Stimulated activated CD4-positive, alpha-beta T cell treated with anti-CD3 and anti-CD28 coated beads, Interleukin-2, amount 100 ng/mL, for 48 hours (primary cell): Measurements from ENCODE around the gene METTL21C.

Experiments
- DNase-seq, 2 donors: peaks; one replicate each; pipeline ENCODE4 v3.0.0-alpha.2; 2020

The METTL21C gene

DNA sequence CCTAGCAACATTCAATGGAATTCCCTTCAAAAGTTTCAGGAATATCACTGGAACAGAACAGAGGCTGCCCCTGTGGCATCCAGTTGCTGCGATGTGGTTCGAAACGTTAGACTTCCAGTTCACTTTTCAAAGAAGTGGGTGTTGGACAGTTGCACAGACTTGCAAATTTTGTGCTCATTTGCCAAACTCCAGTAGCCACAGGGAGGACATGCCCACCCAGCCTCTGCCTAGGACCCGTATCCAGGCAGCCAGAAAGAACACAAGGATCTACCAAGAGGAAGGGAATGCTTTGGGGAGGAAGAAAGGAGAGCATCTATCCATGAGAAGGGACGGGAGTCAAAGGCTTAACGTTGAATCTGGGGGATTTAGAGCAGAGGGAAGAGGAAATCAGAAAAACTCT is at the start of gene METTL21C:
TSS of gene METTL21C (minus strand) at position 108 of the 400 bp plus-strand sequence. CDS start 546 bp downstream, outside the sequence.
- DNase-seq: no peak

DNA sequence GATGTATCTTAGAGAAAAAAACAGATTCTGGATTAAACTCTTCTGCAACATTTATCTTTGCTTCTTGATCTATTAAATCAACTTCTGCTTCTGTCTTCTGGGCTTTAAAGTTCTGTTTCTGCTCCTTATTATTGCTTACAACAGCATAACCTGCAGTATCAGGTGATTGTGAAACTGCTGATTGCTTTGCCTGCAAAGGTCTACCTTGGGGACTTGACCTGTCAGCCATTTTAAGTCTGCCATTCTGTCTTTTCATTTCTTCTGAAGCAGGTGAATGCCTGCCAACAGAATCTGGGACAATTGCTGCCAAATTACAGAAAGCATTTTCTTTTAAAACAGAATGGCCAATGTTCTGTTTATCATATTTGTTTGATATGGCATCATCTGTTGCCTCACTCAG is 47.7 kb upstream of the METTL21C start:
- no peak for DNase-seq

DNA sequence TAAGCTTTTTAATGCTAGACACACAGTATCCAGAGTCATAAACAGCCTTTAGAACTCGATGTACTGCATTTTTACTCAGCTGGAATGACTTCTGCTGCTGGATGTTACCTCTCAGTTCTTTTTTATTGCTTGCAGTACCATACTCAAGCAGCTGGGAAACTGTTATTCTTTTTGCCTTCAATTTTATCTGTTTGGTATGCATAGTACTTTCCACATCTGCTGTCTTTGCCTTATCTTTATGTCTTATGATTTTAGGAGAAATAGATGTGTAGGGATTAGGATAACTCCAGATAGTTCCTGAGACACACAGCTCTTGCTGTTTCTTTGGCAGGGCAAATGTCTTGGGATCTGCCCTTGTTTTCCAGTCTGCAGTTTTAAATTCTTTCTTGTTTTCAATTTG is 47.3 kb upstream of the METTL21C start:
- DNase-seq: no peak

DNA sequence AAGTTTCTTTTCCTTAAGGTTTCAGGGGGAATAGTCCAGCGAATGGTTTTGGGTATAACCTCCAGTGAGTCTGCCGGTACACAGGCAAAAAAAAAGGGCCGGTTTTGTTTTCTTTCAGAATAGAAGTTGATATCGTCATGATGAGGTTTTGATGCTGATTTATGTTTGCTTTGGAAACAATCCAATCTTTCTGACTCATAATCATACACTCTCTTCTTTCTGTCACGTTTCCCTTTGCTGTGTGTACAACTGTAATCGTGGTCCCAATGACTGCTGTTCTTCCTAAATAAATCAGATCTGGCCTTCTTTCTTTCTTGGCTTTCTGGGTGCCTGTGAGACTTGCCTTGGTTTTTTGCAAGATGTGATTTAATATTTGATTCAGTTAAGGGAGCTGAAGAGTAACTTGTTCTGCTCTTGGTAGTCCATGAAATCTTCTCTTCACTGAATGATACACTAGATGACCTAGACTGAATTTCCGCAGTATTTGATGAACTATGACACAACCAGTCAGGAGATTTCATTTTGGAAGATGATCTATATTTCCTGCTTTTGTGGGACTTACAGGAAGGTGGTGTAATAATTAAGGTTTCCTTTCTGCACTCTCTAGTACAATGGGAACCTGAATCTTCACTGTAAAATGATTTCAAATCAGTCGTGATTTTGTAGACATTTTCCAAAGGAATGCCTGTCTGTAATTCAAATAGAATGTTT is 34.9 kb upstream of the METTL21C start:
- DNase-seq: no peak

DNA sequence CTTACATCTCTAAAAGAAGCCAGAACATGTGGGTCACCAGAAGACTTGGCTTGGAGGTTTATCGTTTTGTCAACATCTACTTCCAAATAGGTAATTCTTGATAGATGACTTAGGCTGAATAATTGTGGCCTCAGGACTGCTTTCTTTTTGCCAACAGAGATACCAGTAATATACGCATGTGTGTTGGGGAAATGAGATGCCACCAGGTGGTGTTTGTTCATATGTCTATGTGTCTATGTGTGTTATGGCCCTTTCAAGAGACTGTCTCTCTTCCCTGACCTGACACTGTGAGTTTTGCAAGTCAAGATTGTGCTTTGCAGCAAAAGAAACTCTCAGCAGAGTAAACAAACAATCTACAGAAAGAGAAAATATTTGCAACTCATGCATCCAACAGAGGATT is 31.6 kb upstream of the METTL21C start:
- DNase-seq: no peak

DNA sequence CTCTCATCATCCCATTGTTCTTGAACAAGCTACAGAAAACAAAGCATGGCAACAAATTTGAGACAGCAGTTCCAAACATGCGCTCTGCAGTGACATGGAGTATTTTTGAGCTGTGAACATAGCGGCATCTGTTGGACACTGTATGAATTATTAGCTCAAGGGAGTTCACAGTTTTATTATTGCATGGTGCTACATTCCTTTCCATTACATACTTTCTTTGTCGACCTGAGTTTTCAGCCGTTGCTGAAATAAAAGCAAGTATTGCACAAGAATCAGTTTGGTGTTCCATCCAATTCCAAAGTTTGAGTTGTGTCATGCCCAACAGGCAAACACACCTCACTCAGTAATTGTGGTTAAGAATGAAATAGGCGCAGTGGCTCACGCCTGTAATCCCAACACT is 30.1 kb upstream of the METTL21C start:
- DNase-seq: no peak

DNA sequence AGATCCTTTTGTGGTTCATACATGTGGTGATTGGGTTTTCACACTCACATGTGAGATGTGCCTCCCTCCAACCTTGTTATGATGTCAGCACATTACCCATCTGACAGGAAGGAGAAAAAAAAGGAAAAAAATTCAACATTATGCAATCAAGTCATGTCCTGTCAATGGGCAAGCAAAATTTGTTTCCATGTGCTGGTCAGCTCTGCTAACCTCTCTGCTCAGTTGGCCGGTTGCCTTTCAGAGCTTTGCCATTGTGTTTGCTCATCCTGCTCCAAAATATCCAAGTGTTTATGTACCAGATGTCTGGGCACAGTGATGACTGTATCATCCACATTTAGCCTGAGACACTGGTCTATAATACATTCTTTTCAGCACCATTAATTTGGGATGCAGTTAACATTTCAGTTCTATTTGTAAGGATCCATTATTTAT is 27.0 kb upstream of the METTL21C start:
- no peak for DNase-seq

DNA sequence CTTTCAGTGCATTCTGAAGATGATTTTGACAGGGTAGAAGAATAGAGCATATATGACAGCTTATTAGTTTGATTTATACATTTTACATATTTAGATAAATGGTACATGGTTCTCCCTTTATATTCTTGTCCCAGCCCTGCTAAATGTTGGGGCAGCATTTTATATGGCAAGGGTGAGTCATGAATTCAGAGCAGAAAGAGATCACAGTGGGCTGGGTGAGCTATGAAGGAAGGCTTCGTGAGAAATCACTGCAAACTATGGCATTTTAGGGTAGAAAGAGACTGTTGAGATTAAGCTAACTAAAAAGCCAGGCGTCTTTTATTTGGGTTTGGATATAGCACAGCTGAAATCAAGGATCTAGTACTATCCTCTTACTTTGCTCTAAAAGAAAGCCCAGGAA is 23.9 kb upstream of the METTL21C start:
- DNase-seq: no peak

DNA sequence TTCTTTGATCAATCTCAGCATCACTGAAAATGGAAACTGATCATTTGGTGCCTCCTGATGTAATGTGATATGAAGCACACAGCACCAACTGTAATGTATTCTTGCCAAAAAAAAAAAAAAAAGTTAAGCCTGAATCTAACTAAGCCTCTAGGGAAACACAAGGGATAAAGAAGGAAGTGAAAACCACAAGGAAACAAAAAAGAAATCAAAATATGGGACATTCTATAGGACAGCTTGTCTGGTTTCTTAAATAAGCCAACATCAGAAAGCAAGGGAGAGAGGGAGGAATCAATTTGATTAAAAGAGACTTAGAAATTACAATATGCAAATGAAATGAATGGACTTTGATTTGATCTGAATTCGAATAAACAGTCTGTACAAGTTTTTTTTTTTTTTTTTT is 20.6 kb upstream of the METTL21C start:
- no peak for DNase-seq

DNA sequence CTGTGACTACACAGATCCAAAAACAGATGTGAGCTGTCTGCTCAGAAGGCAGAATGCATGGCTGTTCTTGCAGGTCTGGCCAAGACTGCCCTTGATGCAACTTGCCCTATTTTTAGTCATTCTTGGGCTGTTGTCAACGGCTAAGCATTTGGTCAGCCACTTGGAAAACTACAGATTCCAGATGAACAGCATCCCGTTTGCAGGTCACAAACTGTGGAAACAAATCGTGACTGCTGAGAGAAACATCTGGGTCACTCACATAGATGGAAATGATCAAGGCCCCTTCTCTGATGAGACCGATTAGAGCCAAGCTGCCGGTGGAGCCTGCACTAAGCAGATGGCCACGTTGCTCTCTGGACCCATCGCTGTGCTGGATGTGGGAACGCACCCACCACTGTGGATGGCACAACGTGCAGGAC is 15.4 kb upstream of the METTL21C start:
- DNase-seq: no peak

DNA sequence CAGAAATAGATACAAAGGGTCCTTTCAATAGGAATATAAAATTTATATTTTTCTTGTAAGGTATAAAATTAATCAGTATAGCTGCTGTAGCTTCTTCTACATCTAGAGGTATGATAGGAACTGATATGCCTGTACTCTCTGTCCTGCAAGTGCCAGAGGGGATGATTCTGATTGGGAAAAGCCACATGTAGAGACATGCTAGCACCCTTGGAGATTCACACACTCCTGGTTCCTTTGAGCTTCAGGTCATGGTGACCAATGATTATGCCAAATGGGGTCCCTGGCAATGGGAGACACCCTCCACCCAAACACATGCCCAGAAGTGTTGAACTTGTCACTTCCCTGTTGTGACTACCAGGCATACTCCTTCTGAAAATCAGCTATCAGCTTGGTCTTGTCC is 14.7 kb upstream of the METTL21C start:
- no peak for DNase-seq

DNA sequence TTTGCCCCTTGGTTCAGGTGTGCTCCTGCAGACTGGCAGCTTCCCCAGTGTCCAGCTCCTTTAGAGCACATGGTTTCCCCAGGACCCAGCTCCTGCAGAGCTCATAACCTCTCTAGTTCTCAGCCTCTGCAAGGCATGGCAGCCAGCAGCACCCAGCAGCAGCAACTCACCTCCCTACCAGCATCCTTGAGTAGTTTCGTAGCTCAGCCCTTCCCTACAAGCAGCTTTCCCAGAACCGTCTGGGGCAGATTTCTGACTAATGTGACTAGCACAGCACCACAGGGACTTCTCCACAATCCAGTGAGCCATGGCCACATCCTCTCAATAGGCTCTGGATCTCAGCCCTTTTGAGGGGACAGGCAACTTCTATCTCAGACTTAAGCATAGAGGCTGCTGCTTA is 14.1 kb upstream of the METTL21C start:
- DNase-seq: no peak

DNA sequence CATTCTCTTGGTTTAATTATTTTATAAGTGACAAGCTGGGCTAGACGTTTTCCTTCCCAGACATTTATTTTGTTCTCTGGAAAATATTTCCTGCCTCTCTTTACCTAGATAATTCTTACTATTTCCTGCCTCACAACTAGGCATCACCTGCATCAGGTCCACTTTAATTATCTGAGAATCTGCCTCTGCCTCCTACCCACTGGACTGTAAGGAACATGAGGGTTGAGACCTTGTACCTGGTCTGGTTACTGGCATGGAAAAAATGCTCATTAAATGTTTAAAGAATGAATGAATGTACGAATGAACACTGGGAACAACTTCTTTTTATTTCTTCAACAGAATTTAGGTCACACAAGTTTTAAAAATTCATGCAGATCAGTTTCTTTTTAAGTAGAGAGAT is 13.4 kb upstream of the METTL21C start:
- no peak for DNase-seq

DNA sequence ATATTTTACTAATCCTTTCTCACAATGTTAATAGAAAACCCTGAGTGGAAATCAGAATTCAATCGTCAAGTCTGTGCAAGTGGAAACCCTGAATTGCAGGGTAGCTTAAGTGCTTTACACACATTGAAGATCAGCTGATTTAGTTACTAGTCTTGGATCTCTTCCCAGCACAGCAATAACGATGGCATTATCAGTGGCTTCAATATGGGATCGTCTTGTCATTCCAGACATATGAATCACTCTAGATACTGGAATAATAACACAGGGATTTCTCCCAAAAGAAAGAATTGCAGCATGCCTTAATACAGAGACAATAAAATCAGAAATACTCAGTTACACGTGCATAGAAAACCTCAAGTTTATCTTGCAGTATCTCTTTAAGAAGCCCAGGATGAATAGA is 12.6 kb upstream of the METTL21C start:
- DNase-seq: no peak

DNA sequence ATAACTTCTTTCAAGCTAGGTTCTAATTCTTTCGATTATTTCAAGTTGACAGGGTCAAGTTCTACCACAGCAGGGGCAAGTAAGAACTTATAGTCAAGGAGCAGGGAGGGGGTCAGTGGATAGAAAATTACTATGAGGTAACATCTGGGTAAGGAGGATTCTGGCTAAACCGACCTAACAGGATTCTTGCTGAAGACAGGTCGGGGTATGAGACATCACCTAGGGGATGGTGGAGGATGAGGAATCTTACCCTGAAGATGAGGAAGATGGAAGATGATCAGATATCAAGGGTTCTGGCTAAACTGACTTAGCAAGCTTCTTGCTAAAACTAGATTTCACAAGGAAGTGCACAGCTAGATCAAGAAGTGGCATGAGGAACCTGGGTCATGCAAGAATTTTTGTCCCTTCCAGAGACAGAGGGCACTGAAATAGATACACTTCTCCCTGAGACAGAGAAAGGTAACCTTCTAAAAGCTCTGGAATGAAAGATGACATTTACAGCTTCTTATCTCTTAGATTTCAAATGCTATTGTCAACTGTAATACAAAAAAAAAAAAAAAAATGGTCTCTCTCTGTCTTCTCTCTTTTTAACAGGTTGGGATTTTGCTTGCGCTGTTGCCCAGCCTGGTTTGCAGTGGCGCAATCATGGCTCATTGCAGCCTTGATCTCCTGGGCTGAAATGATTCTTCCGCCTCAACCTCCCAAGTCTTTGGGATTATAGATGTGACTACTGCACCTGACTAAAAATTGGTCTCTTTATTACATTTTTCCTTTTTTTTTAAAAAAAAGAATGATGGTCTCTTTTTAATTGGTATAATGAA is 9.6 kb upstream of the METTL21C start:
- DNase-seq: no peak

DNA sequence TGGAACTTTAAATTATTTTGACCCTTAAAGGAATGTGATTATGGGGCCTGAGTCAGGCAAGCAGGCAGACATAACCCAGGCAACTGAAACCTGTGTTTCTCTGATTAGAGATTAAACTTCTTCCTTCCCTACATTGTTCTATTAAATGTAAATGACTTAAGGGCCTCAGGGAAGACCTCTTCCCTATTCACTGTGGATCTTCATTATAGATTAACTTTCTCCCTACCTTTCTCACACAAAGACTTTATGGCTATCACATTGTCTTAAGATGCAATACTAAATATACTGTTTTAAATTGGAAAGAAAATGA is 8.8 kb upstream of the METTL21C start:
- no peak for DNase-seq

DNA sequence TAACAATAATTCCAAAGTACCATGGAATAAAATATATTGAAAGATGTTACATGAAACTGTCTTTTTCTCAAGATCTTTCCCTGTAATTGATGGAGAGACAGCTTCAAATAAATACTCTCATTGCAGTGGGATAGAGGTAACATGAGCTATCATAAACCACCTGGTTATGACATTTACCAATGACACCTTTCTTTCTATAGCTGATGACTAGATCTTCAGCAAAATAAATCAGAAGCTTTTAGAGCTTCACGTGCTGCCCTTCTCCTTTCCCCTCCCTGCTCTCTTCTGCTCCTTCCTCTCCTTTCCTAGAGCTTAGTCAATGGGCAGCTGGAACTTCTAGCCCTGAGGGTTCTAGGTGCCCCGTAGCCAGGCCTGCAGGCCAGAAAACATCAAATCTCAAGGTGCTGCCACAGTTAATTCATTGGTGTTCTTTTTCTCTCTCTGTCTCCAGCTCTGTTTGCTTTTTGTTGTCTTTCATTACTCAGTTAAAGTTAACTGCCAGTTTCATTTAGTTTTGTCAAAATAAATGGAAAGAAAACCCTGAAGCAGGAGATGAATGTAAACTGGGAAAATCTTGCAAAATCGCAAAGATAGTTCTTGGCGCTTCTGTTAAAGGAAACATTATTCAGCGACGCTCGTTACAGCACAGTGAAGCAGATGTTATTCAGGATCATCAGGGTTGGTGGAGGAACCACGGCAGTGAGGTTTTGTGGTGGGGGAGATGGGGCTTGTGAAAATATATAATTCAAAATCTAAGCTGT is 8.3 kb upstream of the METTL21C start:
- DNase-seq: no peak

DNA sequence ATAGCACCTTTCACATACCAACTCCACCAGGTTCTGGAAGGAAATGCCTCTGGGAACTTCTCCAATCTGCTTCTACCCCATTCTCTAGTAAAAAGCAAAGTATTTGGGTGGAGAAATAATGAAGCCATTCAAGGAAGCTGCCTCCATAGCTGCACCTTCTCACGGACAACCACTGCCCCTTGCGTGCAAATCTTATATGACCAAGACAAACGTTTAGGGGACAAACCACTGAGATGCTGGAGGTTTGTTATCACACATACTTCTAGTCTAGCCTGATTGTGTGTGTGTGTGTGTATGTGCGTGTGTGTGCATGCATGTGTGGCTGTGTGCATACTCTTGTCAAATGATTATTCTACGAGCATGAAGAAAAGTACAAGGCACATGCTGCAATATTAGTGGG is 6.5 kb upstream of the METTL21C start:
- no peak for DNase-seq

DNA sequence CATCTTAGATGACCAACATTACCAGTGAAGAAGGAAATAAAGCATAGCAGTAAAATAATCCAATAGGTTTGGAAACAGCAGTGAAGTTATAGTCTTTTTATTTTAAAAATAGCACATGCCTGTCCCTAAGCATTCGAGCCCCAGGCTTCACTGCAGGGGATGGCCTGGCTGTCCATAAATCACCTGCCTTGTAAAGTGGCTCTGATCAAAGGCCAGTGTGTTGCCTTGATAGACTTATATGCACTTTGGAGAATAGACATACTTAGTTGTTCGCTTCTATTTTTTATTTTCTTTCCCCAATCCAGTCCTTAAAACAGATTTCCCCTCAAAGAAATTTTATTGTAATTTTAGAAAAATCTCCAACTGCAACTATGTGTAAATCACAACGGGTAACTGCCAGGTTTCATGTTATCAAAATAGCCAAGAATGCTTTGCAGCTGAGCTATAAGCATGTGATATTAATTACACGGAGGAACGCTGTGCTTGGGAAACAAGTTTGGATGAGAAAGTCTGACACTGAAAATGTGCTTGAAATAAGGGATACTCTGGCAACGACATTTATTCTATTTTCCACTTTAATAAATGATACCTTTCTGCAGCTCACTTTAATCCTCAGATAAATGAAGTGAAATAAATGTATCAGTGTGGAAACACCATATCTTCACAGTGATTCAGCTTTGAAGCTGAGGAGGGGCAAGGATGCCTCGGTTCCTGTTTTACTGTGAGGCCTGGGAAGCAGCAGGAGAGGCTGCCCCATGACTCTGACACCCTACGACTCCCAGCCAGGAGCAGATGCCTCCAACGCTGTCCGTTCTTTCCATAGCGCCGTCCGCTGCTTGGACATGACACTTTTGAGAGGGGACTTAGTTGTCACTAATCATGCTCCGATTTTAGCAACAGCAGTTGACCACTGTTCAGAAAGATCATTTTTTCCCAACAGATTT is 5.5 kb upstream of the METTL21C start:
- no peak for DNase-seq

DNA sequence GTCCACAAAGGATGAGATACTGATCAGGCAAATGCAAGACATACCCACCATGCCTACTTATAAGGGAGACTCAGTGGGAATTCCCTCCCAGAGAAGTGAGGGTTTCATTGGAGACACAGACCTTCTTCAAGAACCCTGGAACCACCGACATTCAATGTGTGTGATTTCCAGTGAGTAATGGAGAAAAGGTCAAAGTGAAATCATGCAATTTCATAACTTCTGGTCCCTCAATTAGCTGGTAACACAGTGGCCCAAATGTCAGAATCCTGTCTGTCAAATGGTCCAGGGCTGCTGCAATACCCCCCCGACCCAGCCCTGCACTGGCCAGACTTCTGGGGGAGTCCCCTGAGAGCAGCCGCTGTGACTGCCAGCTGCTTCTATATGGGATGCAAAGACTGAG is 4.7 kb upstream of the METTL21C start:
- DNase-seq: no peak

DNA sequence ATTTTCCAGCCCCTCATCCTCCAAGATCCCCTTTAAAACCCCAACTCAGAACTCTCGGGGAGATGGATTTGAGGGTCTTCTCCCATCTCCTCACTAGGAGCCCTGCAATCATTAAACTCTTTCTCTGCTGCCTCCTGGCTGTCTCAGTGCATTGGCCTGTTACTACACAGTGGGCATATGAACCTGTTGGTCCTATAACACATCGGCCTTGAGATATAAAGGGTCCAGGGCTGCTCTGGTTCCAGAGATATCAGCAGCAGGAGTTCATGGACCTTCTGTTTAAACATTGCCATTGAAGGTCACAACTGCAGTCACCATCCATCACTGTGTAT is 3.8 kb upstream of the METTL21C start:
- DNase-seq: no peak

DNA sequence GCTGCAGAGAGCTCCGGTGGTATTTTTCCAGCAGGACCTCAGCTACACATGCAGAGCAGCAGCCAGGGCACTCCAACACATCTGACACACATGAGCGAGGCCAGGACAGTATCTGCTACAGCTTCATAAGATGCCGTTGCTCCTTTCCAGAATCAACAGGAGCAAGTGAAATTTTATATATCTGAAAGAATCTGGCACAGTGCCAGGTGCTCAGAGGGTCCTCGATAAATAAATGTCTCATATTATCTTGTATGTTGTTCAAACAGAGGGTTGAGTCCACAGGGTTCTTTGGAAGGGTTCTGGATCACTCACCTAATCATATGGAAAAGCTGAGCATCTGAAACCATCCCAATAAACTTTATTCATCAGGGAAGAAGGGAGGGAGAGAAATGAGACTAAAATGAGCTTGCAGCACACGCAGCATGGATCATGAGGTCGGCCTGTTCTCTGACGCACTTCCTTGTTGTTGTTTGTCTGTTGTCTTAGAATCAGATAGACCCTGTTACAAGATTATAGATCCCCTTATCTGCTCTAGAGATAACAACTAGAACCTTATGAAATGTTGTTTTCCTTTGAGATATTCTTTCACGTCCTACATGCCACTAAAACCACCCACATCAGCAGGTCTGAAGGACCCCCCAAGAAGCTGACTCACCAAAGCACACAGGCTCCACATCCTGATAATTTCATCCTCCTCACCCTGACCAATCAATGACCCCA is 3.2 kb upstream of the METTL21C start:
- no peak for DNase-seq
